Activated CD4-positive, alpha-beta T cell treated with anti-CD3 and anti-CD28 coated beads, Interleukin-2, amount 10 ng/mL, durations not matched to agents 7 days and 5 days (primary cell): ENCODE results near the gene ELF3. TPM values are rescaled to one million over a fixed set of nuclear protein-coding genes. Genes with fewer than 3 reads are reported as not detected.
"Not testable (repeated sequence)": the region's sequence is repeated elsewhere in the genome, so short reads cannot be mapped to it uniquely, and the experiment has no call there.

Experiments used
- CTCF ChIA-PET: fragments of 350-600 bp; sonication (Branson Sonifier 250); formaldehyde crosslinking; loops from one replicate; lab custom pipeline; 2021; ENCODE audit warnings: antibody characterized with exemption; lab: Charles Lee
- POLR2A ChIA-PET: fragments of 350-600 bp; sonication (Branson Sonifier 250); formaldehyde crosslinking; loops from one replicate; lab custom pipeline; 2021; ENCODE audit warnings: antibody characterized with exemption; lab: Charles Lee
- DNase-seq: peaks from one replicate; pipeline ENCODE4 v3.0.0-alpha.2; 2020
- H3K27ac Mint-ChIP-seq: one replicate; pipeline ENCODE4 v1.8.0; 2021; ENCODE audit warnings: mild to moderate bottlenecking, moderate library complexity, mixed read lengths
- H3K27me3 Mint-ChIP-seq: one replicate; pipeline ENCODE4 v1.8.0; 2021; ENCODE audit warnings: mixed read lengths
- H3K36me3 Mint-ChIP-seq: one replicate; pipeline ENCODE4 v1.8.0; 2021; ENCODE audit warnings: low read depth, mixed read lengths
- H3K4me1 Mint-ChIP-seq: one replicate; pipeline ENCODE4 v1.8.0; 2021; ENCODE audit warnings: mixed read lengths
- H3K4me3 Mint-ChIP-seq: one replicate; pipeline ENCODE4 v1.8.0; 2021; ENCODE audit warnings: mild to moderate bottlenecking, moderate library complexity, mixed read lengths
- H3K9me3 Mint-ChIP-seq: one replicate; pipeline ENCODE4 v1.8.0; 2021; ENCODE audit warnings: mixed read lengths
- total RNA-seq, 2 experiments: library from RNA; stranded (reverse); gene quantifications; one replicate each; pipeline ENCODE4 v1.2.3, GENCODE V29; 2021

The ELF3 gene
- total RNA-seq, 2 experiments from 2014 or later, result 0.22 to 0.56 TPM

- no peak for DNase-seq
- ChIA-PET POLR2A (interaction anchor here (0.6 kb wide), 1 partner anchor 12 kb away, joined by 3 read pairs; no protein-coding TSS in a partner anchor), CTCF (interaction anchor here (1.0 to 6.3 kb wide), 2 partner anchors 13 to 30 kb away, joined by 3 to 35 read pairs; no protein-coding TSS in a partner anchor)
- Mint-ChIP-seq H3K9me3 (no peaks in the 10 kb centered on the region), H3K27ac (no peak overlapping the region), H3K36me3 (no peaks in the 10 kb centered on the region), H3K4me3 (no peak overlapping the region), H3K4me1 (no peaks in the 10 kb centered on the region), H3K27me3 (peaks cover 1% of the 10 kb centered on the region)
Observed at GRCh38 chr1:202012544-202013478, 2.4 kb downstream of the ELF3 start.

- H3K4me3 Mint-ChIP-seq, result no peak overlapping the region
- H3K27me3 Mint-ChIP-seq, result peaks cover 1% of the 10 kb centered on the region
- DNase-seq, result no peak
- H3K27ac Mint-ChIP-seq, result no peak overlapping the region
- no peaks in the 10 kb centered on the region for H3K36me3 Mint-ChIP-seq
- H3K4me1 Mint-ChIP-seq, result no peaks in the 10 kb centered on the region
- POLR2A ChIA-PET, result no interaction called here
- CTCF ChIA-PET, result interaction anchor here (0.6 to 6.3 kb wide), 3 partner anchors 14 to 423 kb away, joined by 3 to 35 read pairs (median 3); no protein-coding TSS in a partner anchor
- no peaks in the 10 kb centered on the region for H3K9me3 Mint-ChIP-seq
Observed at GRCh38 chr1:202013603-202014002, 3.2 kb downstream of the ELF3 start.

DNA sequence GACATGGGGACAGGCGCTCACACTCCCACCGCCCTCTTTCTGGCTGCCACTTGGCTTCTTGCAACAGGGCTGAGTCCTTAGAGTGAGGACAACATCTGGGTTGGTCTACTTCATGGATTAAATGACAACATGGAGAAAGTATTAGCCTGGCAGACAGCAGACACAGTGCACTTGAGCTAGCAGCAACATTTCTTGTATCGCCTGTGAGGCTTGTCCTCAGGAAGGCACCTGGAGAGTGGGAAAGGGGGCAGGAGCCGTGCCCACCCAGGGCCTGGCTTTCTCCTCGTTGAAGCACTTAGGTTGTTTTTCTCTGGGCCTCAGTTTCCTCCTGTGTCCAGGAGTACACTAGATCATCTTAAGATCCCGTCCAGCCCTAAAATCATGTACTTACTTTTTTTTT, 3.7 kb downstream of the ELF3 start:
- DNase-seq, result no peak
- peaks cover 1% of the 10 kb centered on the region for H3K27me3 Mint-ChIP-seq
- H3K4me3 Mint-ChIP-seq, result no peak overlapping the region
- H3K27ac Mint-ChIP-seq, result no peak overlapping the region
- no peaks in the 10 kb centered on the region for H3K9me3 Mint-ChIP-seq
- POLR2A ChIA-PET, result no interaction called here
- CTCF ChIA-PET, result interaction anchor here (0.6 to 6.3 kb wide), 3 partner anchors 14 to 422 kb away, joined by 3 to 35 read pairs (median 3); no protein-coding TSS in a partner anchor
- H3K4me1 Mint-ChIP-seq, result peaks cover 2% of the 10 kb centered on the region
- H3K36me3 Mint-ChIP-seq, result no peaks in the 10 kb centered on the region

DNA sequence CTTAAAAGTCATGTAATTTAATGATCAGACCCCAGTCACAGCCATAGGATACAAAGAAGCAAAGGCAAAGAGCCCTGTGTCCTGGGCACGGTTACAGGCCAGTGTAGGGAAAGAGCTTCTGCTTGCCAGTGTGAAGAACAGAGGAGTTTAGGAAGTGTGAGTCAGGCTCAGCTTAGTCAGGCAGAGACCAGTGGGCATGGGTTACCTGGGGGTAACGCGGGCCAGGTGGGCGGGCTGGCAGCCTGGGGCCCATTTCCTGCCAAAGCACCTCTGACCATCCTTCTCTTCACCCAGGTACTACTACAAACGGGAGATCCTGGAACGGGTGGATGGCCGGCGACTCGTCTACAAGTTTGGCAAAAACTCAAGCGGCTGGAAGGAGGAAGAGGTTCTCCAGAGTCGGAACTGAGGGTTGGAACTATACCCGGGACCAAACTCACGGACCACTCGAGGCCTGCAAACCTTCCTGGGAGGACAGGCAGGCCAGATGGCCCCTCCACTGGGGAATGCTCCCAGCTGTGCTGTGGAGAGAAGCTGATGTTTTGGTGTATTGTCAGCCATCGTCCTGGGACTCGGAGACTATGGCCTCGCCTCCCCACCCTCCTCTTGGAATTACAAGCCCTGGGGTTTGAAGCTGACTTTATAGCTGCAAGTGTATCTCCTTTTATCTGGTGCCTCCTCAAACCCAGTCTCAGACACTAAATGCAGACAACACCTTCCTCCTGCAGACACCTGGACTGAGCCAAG, 4.7 kb downstream of the ELF3 start:
- ChIA-PET POLR2A (no interaction called here), CTCF (interaction anchor here (1.0 to 6.3 kb wide), 3 partner anchors 15 to 18 kb away, joined by 3 to 35 read pairs (median 6); no protein-coding TSS in a partner anchor)
- H3K4me1 Mint-ChIP-seq, result peaks cover 2% of the 10 kb centered on the region
- H3K27ac Mint-ChIP-seq, result no peak overlapping the region
- H3K36me3 Mint-ChIP-seq, result no peaks in the 10 kb centered on the region
- DNase-seq, result no peak
- H3K4me3 Mint-ChIP-seq, result no peak overlapping the region
- H3K9me3 Mint-ChIP-seq, result no peaks in the 10 kb centered on the region
- peaks cover 1% of the 10 kb centered on the region for H3K27me3 Mint-ChIP-seq

DNA sequence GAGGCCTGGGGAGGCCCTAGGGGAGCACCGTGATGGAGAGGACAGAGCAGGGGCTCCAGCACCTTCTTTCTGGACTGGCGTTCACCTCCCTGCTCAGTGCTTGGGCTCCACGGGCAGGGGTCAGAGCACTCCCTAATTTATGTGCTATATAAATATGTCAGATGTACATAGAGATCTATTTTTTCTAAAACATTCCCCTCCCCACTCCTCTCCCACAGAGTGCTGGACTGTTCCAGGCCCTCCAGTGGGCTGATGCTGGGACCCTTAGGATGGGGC, 5.2 kb downstream of the ELF3 start:
- Mint-ChIP-seq H3K36me3 (no peaks in the 10 kb centered on the region), H3K9me3 (no peaks in the 10 kb centered on the region), H3K4me1 (peaks cover 2% of the 10 kb centered on the region), H3K4me3 (no peak overlapping the region), H3K27me3 (peaks cover 1% of the 10 kb centered on the region), H3K27ac (no peak overlapping the region)
- ChIA-PET POLR2A (no interaction called here), CTCF (interaction anchor here (1.0 to 2.1 kb wide), 2 partner anchors 16 to 19 kb away, joined by 3 to 6 read pairs; no protein-coding TSS in a partner anchor)
- no peak for DNase-seq

GRCh38 chr1:202016022-202016810, 5.8 kb downstream of the ELF3 start:
- no peak overlapping the region for H3K27ac Mint-ChIP-seq
- H3K27me3 Mint-ChIP-seq, result peaks cover 1% of the 10 kb centered on the region
- ChIA-PET POLR2A (no interaction called here), CTCF (interaction anchor here (1.0 to 2.1 kb wide), 3 partner anchors 15 to 20 kb away, joined by 3 to 6 read pairs (median 3); no protein-coding TSS in a partner anchor)
- H3K9me3 Mint-ChIP-seq, result no peaks in the 10 kb centered on the region
- no peak overlapping the region for H3K4me3 Mint-ChIP-seq
- H3K36me3 Mint-ChIP-seq, result no peaks in the 10 kb centered on the region
- H3K4me1 Mint-ChIP-seq, result peaks cover 2% of the 10 kb centered on the region
- DNase-seq, result no peak

DNA sequence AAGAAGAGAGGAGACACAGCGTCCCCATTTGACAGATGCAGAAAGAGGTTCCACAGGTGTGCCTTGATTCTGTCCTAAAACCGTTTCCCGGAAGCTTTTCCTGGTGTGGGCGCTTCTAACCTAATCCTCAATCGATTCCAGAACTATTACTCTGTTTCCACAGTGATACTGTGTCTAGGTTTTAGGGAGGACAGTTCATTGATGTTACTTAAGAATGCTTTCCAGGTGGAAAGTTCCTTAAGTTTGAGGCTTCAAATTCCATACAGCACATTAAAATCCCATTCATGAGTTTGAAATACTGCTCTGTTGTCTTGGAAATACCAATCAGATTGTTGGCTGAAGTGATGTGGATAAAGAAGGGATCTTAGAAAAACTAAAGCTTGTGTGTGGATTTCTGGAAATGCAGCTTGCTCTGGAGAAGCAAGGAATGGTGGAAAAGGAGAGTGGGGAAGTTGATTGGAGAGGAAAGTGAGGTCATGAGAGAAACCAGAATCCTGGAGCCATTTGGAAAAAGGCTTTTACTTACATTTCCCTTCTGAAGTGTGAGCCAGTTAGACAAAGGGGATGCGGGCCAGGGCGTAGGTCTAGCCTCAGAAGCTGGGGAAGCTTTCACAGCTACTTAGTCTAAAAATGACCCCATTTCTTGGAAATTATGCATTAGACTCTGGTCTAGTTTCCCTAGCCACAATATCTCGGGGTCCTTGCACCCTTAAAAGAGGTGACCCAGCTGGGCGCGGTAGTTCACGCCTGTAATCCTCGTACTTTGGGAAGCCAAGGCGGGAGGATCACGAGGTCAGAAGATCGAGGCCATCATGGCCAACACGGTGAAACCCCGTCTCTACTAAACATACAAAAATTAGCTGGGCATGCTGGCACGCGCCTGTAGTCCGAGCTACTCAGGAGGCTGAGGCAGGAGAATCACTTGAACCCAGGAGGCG, 6.7 kb downstream of the ELF3 start:
- no peaks in the 10 kb centered on the region for H3K9me3 Mint-ChIP-seq
- peaks cover 4% of the 10 kb centered on the region for H3K27me3 Mint-ChIP-seq
- ChIA-PET CTCF (interaction anchor here (1.3 to 2.1 kb wide), 2 partner anchors 16 to 17 kb away, joined by 3 to 6 read pairs; no protein-coding TSS in a partner anchor), POLR2A (no interaction called here)
- no peaks in the 10 kb centered on the region for H3K36me3 Mint-ChIP-seq
- no peak overlapping the region for H3K4me3 Mint-ChIP-seq
- no peak overlapping the region for H3K27ac Mint-ChIP-seq
- DNase-seq, result no peak
- H3K4me1 Mint-ChIP-seq, result peaks cover 2% of the 10 kb centered on the region

DNA sequence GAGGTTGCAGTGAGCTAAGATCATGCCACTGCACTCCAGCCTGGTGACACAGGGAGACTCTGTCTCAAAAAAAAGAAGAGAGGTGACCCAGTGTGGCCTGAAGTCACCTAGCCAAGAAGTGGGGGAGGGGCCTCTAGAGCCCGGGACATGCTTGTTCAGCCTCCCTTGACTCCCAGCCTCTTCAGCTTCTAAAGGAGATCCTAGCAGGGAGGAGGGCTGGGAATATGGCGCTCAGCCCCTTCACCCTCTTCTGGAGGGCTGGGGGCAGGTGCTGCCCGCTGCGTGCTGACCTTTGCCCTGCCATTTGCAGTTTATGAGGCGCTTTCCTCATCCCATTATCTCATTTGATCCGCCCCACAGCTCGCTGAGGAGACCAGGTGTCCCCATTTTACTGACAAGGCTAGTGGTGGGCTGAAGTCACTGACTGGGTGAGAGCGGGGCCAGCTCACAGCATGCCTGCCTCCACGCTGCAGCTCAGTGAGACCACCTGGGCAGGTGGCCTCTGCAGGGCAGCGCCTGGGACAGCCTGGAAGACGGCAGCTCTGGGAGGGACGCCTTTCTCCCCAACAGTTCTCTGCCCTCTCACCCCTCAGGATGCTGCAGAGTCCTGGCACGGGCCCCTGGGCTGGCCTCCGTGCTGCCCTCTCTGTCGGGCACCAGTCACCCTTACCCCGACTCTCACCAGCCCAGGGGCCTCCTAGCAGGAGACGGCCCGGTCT, 7.5 kb downstream of the ELF3 start:
- H3K27me3 Mint-ChIP-seq, result peaks cover 8% of the 10 kb centered on the region
- H3K27ac Mint-ChIP-seq, result no peak overlapping the region
- H3K4me1 Mint-ChIP-seq, result peaks cover 2% of the 10 kb centered on the region
- no peaks in the 10 kb centered on the region for H3K36me3 Mint-ChIP-seq
- POLR2A ChIA-PET, result no interaction called here
- no peak overlapping the region for H3K4me3 Mint-ChIP-seq
- H3K9me3 Mint-ChIP-seq, result no peaks in the 10 kb centered on the region
- DNase-seq, result no peak
- CTCF ChIA-PET, result interaction anchor here (1.3 kb wide), 1 partner anchor 16 kb away, joined by 3 read pairs; no protein-coding TSS in a partner anchor

DNA sequence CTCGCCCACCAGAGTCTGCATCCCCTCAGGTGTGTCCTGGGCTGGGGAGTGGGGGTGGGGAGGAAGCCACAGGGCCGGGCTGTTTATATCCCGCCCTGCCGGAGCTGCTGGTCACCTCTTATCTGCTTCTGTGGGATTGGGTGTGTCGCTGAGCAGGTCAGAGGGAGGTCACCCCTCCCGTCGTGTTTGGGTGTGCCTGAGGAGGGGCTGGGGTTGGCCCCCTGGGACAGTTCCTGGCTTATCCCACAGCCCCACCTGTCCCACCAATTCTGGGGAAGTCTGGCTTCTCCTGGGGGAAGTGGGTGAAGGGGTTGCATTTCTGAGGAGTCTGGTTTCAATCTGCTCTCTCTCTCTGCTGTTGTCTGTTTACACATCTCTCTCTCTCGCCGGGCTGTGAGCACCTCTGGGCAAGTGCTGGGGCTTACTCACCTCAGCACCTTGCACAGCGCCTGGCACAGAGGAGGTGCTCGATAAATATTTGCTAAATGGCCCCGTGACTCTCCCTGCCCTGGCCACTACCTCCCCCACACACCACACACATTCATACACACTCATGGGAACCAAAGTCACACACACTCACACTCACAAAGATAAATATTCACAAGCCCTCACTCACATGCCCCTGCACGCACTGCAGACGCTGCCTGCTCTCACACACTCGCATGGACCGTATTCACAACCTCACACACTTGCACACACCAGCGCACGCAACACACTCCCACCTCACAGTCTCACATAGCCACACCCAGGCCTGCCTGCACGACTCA, 8.3 kb downstream of the ELF3 start:
- no peaks in the 10 kb centered on the region for H3K36me3 Mint-ChIP-seq
- no peaks in the 10 kb centered on the region for H3K9me3 Mint-ChIP-seq
- DNase-seq, result no peak
- peaks cover 8% of the 10 kb centered on the region for H3K27me3 Mint-ChIP-seq
- peaks cover 2% of the 10 kb centered on the region for H3K4me1 Mint-ChIP-seq
- no peak overlapping the region for H3K4me3 Mint-ChIP-seq
- POLR2A ChIA-PET, result no interaction called here
- H3K27ac Mint-ChIP-seq, result no peak overlapping the region
- CTCF ChIA-PET, result no interaction called here

- DNase-seq, H3K36me3 Mint-ChIP-seq, H3K4me3 Mint-ChIP-seq, POLR2A ChIA-PET, H3K27me3 Mint-ChIP-seq, CTCF ChIA-PET, H3K27ac Mint-ChIP-seq, H3K9me3 Mint-ChIP-seq, H3K4me1 Mint-ChIP-seq: not testable (repeated sequence)
Observed at GRCh38 chr1:202019235-202019558, 8.8 kb downstream of the ELF3 start.
